GM21515 (cell line): ENCODE data around the gene CYYR1.
"Not testable (repeated sequence)": the region's sequence is repeated elsewhere in the genome, so short reads cannot be mapped to it uniquely, and the experiment has no call there.

ENCODE experiments used
- ATAC-seq: cut with Tn5 transposase; IDR thresholded peaks from one replicate; pipeline ENCODE4 v1.9.1; 2021; ENCODE audit not compliant: unreplicated experiment

CYYR1 gene

GRCh38 chr21:26495283-26495849 lies 77.7 kb downstream of the CYYR1 start:
- no peak for ATAC-seq

GRCh38 chr21:26491663-26492062 lies 81.4 kb downstream of the CYYR1 start:
- ATAC-seq: no peak

- no peak for ATAC-seq
Observed at GRCh38 chr21:26490771-26491170, 82.3 kb downstream of the CYYR1 start.

- ATAC-seq: no peak
Observed at GRCh38 chr21:26489781-26490180, 83.3 kb downstream of the CYYR1 start.

- ATAC-seq: no peak
Observed at GRCh38 chr21:26487981-26488480, 85.1 kb downstream of the CYYR1 start.

DNA sequence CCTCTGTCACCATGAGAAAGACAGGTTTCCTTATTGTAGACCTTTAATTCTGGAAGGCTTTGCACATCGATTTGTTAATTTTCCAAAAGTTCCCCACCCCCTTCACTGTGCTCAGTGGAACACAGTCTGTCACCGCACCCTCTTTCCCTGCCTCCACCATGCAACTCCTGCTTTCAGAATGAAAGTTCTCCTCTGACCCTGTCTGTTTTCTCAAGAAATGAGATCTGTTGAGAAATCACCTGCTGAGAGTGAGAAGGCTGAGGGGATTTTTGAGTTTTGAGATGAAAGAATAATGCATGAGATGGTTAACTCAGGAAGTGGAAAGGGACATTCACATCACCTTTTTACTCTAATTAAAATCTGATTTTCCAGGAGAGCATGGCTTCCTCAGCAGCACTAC lies 99.6 kb downstream of the CYYR1 start:
- no peak for ATAC-seq

DNA sequence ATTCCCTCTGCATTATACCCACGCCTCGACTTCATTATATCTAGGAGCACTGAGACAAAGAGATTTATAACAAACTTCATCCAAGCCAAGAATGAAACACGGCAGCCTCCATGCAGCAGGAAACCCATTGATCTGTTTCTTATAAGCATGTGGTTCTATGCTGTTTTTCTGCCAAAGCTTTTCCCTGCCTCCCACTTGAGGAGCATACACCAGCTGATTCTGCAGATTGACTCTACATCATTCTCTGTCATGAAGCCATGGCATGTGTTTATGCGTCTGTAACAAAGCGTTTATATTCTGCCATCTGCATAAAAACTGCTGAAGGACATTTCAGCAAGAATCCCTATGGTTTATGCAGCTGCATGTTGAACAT lies 102.0 kb downstream of the CYYR1 start:
- ATAC-seq: no peak

DNA sequence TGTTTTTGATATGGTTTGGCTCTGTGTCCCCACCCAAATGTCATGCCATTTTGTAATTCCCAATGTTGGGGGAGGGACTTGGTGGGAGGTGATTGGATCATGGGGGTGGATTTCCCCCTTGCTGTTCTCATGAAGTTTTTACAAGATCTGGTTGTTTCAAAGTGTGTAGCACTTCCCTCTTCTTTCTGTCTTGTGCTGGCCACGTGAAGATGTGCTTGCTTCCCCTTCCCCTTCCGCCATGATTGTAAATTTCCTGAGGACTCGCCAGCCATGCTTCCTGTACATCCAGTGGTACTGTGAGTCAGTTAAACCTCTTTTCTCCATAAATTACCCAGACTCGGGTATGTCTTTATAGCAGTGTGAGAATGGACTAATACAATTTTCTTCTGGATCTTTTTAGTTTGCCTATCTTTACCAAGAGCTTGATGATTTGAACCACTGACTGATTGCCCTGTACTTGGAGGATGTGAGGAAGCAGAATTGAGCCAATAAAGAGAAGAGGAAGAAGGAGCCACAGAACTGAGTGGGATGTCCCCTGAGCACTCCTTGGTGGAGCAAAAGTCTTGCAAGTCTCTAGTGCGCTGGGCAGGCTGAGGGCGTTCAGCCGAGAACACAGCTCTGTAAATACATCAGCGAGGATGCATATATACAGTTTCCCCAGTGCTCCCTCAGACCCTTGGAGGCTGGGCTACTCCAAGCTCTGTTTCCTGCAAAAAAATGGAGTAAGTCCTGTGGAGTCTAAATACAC lies 102.6 kb downstream of the CYYR1 start:
- no peak for ATAC-seq

GRCh38 chr21:26469789-26470188 lies 103.3 kb downstream of the CYYR1 start:
- no peak for ATAC-seq

- no peak for ATAC-seq
Observed at GRCh38 chr21:26465916-26466315, 107.2 kb downstream of the CYYR1 start.

DNA sequence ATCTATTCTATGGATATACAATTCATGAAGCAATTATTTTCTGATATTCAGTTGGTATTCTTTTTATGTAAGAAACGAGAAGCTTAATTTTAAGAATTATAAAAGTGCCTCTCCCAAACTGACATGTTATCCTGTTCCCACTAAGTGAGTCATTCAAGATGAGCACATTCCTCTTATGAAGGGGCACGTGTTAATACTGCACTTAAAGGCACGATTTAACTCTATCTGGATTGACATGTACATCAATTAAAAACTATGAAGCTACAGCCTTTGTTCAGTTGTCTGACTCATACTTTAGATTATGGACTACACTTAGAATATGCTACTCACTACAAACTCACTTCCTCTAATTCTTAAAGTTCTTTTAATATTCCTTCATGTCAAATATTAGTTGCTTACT lies 111.6 kb downstream of the CYYR1 start:
- ATAC-seq: no peak

DNA sequence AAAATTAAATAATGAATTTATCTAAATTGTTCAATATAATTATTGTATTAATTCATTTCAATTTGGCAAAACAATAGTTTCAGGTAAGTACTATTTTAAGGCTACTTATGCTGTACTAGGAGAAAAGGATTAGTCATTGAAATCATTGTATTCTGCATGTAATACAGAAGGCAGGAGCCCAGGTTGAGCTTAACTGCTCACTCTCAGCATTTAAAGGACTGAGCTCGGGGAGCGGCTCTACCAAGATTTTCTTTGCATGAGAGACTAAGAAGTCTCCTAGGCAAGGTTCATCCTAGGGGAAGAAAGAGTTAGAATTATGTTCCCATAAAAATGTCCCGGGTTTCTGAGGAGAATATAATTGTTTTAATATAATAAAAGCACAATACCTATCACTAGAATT lies 112.5 kb downstream of the CYYR1 start:
- no peak for ATAC-seq

- ATAC-seq: not testable (repeated sequence)
Observed at GRCh38 chr21:26458854-26459253, 114.2 kb downstream of the CYYR1 start.

GRCh38 chr21:26457817-26458216 lies 115.3 kb downstream of the CYYR1 start:
- no peak for ATAC-seq

- ATAC-seq: no peak
Observed at GRCh38 chr21:26453267-26453666, 119.8 kb downstream of the CYYR1 start.

- no peak for ATAC-seq
Observed at GRCh38 chr21:26451081-26451740, 121.9 kb downstream of the CYYR1 start.

DNA sequence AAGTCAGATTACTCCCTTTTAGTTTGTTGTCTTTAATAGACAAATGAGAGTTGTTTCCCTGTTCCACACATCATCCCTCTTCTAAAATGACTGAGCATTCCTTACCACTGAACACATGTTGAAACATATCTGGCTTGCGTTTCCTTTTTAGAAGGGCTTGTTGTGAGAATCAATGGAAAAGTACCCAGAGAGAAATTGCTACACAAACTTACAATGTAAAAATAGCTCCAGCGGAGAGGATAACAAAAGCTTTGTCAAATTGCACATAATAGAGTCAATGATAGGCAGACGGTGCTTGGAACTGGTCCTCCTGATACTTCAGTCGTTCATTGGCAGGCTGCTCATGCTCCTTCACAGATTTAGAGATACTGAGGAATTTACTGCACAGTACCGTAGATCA lies 123.9 kb downstream of the CYYR1 start:
- no peak for ATAC-seq

GRCh38 chr21:26448751-26449150 lies 124.3 kb downstream of the CYYR1 start:
- ATAC-seq: no peak

DNA sequence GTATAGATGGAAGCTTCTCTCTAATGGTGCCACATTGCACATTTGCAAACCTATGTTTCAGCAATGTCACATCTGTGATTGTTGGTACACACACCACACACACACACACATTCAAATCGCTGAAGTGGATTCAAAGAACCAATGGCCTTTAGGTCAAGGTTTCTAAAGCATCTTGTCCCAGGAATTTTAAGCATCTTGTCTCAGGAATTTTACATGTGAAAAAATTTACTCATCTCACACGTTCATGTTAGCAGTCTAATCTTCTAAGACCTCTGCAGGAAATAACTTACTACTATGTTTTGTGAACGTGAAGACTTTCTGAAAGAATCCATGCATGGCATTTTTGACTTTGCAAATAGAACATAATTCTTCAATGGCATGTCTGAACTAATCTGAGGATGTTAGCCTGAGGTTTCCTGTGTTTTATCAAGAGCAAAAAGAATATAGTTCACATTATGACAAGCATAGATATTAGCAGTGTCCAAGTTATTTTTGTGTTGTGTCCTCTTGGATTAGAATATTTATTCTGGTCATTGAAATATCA lies 125.1 kb downstream of the CYYR1 start:
- ATAC-seq: no peak

- no peak for ATAC-seq
Observed at GRCh38 chr21:26445440-26445839, 127.6 kb downstream of the CYYR1 start.

GRCh38 chr21:26444646-26445045 lies 128.4 kb downstream of the CYYR1 start:
- no peak for ATAC-seq

DNA sequence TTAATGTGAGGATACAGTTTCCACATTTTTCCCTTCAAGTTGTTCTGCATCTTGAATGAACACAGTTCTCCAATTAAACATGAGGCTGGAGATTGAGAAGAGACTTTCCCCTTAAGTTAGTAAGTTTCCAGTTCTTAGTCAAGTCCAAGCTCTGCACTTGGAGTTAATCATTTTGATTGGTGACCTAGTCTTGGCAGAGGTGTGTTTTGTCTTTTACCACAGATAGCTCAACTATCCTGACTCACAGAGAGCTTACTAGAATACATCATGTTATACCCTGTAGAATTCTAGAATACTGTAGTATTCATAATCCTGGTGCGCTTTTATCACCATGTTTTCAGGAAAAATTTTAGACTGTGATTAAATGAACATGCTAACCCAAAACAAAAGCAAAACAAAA lies 129.2 kb downstream of the CYYR1 start:
- no peak for ATAC-seq
